ENCODE results near the gene LIMK1. TPM values are rescaled to one million over a fixed set of nuclear protein-coding genes. Genes with fewer than 3 reads are reported as not detected.
"Not testable (repeated sequence)": the region's sequence is repeated elsewhere in the genome, so short reads cannot be mapped to it uniquely, and the experiment has no call there.

The LIMK1 gene
- 14.6 TPM for polyA plus RNA-seq

- H3K4me1 Mint-ChIP-seq = peaks cover 0 to 7% (median 4%) of the 10 kb centered on the region in 3 donors
- H3K36me3 Mint-ChIP-seq = no peaks in the 10 kb centered on the region
- H3K27ac Mint-ChIP-seq = peak within 1 kb of the TSS; percentile 18 to 94 (median 76)
These were observed at the start of gene LIMK1 for GRCh38 chr7:74083117-74083876. LIMK1 (plus strand) TSS chr7:74083804; CDS start chr7:74083991, 187 bp downstream.

DNA sequence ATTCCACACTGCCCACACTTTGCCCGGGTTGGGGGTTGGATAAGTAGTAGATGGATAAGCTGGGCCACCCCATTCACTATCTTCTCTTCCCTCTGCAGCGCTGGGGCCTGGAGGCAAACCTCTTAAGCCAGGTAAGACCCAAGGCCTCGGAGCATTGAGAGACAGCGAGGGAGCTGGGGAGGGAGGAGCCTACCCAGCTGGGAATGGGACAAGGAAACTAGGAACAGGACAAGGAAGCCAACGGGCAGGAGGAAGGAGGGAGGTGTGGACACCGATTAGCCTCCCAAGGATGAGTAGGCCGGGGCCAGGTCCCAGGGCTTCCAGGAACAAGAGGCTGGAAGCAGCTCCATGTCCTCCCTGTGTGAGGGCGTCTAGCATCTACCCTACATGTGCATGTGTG, 46.0 kb upstream of the LIMK1 start:
- H3K36me3 Mint-ChIP-seq = no peaks in the 10 kb centered on the region
- no peaks in the 10 kb centered on the region for H3K4me1 Mint-ChIP-seq
- peak overlapping the region in 1 of 3 donors; percentile 89 for H3K27ac Mint-ChIP-seq
- peaks cover 14% of the 10 kb centered on the region for H3K27me3 Mint-ChIP-seq
- no peaks in the 10 kb centered on the region for H3K9me3 Mint-ChIP-seq
- H3K4me3 Mint-ChIP-seq = no peak overlapping the region

More at GRCh38 chr7:74083117-74083876, at the start of gene LIMK1:
- Mint-ChIP-seq H3K4me3 (peak within 1 kb of the TSS; percentile 77 to 96 (median 87)), H3K9me3 (no peaks in the 10 kb centered on the region), H3K27me3 (no peaks in the 10 kb centered on the region)

DNA sequence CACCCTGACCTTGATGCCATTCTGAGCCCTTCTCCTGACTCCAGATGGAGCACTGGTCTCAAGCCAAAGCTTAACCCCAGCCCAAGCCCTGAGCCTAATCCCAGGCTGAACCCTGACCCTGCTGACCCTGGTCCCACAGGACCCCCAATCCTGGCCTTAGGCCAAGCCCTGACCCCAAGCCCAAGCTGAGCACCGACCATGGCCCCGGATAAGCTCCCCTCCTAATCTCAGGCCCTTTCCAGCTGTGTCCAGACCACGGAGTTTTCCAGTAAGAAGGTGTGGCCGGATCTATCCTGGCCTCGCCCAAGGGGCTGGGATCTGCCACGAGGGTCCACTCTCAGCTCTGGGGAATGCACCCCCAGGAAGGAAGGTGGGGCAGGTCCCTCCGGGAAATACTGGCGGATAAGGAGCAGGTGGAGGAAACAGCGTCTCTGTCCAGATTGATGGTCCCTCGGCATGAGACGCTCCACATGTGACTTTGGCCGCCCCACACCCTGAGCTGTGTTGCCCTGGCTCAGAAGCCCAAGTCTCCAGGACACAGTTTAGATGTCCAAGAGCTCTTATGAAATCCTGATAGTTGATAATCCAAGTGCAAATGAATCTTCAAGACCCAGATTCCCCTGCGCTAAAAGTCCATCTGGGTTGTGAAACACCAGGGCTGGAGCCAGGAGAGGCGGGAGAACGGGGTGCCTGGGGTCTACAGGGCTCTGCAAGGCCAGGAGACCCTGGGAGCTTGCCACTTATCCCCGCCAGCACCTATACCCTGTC, 45.2 kb upstream of the LIMK1 start:
- Mint-ChIP-seq H3K27ac (peak overlapping the region in 1 of 3 donors; percentile 89), H3K36me3 (no peaks in the 10 kb centered on the region), H3K9me3 (no peaks in the 10 kb centered on the region), H3K4me3 (no peak overlapping the region), H3K27me3 (peaks cover 15% of the 10 kb centered on the region), H3K4me1 (no peaks in the 10 kb centered on the region)

DNA sequence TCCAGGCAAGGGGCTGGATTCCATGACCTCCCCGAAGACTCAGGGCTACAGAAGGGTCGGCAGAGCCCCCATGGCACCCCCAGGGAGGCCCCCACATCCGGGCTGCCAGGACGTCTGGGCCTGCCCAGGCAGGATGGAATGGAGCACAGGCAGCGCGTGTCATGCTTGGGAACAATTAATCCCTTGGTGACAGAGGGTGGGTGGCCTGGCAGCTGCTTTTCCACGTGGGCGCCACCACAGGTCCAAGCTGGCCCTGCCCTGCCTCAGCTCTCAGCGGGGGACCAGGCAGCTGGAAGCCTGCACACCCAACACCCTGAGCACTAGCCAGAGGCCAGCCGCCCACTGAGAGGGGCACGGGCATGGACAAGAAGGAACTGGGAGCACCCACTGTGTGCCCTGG, 44.3 kb upstream of the LIMK1 start:
- Mint-ChIP-seq H3K27me3 (peaks cover 15% of the 10 kb centered on the region), H3K4me1 (no peaks in the 10 kb centered on the region), H3K36me3 (no peaks in the 10 kb centered on the region), H3K9me3 (no peaks in the 10 kb centered on the region), H3K4me3 (no peak overlapping the region), H3K27ac (no peak overlapping the region)

DNA sequence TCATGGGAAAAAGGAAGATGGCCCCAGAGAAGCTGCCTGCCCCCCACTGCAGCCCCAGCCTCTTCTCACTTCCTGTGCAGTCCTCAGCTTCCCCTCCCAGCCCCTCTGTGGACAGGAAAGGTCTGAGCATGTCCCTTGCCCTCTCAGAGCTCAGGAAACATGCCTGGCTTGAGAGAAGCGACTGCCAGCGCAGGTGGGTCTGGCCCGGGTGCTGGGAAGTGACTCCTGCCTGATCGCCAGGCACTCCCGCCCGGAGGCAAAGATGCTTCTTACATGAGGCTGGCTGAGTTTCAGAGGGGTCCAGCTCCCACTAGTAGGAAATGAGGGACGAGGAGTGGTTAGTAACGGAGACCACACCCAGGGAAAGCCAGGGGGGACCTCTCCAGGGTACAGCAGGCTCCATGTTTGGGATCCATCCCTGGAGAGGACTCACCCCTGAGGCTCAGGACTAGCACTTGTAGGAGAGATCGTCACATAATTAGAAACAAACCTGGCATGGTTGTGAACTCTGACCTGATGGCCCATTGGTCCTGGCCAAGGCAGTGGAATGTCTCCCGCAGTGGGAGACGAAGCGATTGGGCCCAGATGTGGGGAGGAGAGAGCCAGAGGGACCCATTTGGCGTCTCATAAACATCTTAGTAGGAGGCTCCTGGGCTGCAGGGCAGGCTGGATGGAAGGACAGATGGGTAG, 43.4 kb upstream of the LIMK1 start:
- Mint-ChIP-seq H3K36me3 (no peaks in the 10 kb centered on the region), H3K4me1 (no peaks in the 10 kb centered on the region), H3K27me3 (peaks cover 15% of the 10 kb centered on the region), H3K27ac (no peak overlapping the region), H3K4me3 (peak overlapping the region in 1 of 4 donors; percentile 58), H3K9me3 (no peaks in the 10 kb centered on the region)

GRCh38 chr7:74040791-74041520, 42.6 kb upstream of the LIMK1 start:
- H3K27me3 Mint-ChIP-seq = peaks cover 18% of the 10 kb centered on the region
- H3K36me3 Mint-ChIP-seq = no peaks in the 10 kb centered on the region
- H3K9me3 Mint-ChIP-seq = no peaks in the 10 kb centered on the region
- no peaks in the 10 kb centered on the region for H3K4me1 Mint-ChIP-seq
- H3K27ac Mint-ChIP-seq = no peak overlapping the region
- H3K4me3 Mint-ChIP-seq = no peak overlapping the region

GRCh38 chr7:74042746-74043522, 40.7 kb upstream of the LIMK1 start:
- H3K4me3 Mint-ChIP-seq = no peak overlapping the region
- no peaks in the 10 kb centered on the region for H3K9me3 Mint-ChIP-seq

DNA sequence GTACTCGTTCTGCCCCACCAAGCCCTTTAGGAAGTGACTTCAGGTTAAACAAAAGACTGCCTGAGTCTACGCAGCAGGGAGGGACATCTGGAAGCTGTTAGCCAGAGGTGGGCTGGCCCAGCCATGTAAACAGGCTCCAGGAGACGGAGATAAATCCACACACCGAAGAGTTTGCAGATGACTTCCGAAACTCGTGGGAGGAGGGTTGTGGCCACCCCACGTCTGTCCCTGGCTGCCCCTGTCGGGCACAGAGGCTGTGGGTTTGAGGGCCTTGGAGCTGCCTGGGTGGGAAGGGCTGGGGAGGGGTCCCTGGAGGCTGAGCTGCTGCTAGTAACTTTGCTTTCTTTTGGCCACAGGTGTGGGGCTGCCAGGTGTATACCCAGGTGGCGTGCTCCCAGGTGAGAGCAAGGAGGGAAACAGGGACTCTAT, 40.1 kb upstream of the LIMK1 start:
- Mint-ChIP-seq H3K9me3 (no peaks in the 10 kb centered on the region), H3K4me1 (no peaks in the 10 kb centered on the region), H3K27ac (no peak overlapping the region), H3K27me3 (peaks cover 16% of the 10 kb centered on the region), H3K36me3 (no peaks in the 10 kb centered on the region), H3K4me3 (no peak overlapping the region)

More at GRCh38 chr7:74042746-74043522, 40.7 kb upstream of the LIMK1 start:
- peaks cover 16% of the 10 kb centered on the region for H3K27me3 Mint-ChIP-seq
- no peaks in the 10 kb centered on the region for H3K36me3 Mint-ChIP-seq
- no peaks in the 10 kb centered on the region for H3K4me1 Mint-ChIP-seq
- no peak overlapping the region for H3K27ac Mint-ChIP-seq

DNA sequence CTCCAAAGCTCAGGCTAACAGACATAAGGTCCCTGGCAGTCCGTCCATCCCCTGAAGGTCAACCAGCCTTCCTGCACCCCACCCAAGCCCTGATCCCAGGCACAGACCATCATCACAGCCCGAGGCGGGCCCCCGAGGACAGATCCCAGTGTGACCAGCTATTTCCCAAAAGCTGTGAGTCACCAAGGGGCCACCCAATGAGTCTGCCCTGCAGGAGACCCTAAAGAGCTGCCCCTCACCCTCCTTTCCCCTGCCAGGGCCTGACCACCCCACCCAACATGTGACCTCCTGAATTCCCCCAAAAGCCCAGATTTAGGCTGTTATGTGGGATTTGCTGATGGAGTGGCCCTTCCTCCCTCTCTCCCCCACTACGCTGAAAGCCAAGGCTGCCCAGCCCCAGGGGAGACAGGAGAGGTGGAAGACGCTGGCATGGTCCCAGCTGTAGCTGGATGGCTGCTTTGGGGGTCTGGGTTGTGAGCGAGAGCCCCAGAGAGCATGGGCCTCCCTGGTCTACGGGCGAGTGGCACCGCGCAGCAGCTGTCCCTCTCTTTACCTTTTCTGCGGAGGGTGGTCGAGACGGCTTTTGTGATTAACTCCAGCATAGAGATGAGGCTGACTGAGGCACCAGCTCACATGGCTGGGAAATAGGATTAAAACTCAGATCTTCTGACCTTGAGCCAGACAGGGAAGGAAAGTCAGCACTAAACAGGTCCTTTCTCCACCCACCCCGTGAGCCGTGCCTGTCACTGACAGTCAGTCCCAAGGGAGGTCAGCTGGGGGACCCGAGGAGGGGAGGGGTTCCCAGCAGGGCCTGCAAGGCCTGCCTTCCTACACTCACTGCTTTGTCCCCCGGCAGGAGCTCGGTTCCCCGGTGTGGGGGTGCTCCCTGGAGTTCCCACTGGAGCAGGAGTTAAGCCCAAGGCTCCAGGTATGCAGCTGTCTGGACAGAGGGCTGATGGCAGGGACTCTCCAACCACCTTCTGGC, 38.9 kb upstream of the LIMK1 start:
- Mint-ChIP-seq H3K4me1 (no peaks in the 10 kb centered on the region), H3K9me3 (no peaks in the 10 kb centered on the region), H3K4me3 (no peak overlapping the region), H3K27me3 (peaks cover 16% of the 10 kb centered on the region), H3K36me3 (no peaks in the 10 kb centered on the region), H3K27ac (no peak overlapping the region)

DNA sequence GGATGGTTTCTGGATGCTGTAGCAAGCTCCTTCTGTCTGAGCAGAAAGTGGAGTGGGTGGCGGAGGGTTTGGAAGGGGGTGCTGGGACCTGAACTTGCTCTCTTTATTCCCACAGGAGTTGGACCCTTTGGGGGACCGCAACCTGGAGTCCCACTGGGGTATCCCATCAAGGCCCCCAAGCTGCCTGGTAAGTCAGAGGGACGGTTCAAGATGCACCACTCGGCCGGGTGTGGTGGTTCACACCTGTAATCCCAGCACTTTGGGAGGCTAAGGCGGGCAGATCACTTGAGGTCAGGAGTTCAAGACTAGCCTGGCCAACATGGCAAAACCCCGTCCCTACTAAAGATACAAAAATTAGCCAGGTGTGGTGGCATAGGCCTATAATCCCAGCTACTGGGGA, 37.0 kb upstream of the LIMK1 start:
- not testable (repeated sequence) for H3K27ac Mint-ChIP-seq, H3K9me3 Mint-ChIP-seq, H3K4me1 Mint-ChIP-seq, H3K36me3 Mint-ChIP-seq, H3K4me3 Mint-ChIP-seq, H3K27me3 Mint-ChIP-seq

DNA sequence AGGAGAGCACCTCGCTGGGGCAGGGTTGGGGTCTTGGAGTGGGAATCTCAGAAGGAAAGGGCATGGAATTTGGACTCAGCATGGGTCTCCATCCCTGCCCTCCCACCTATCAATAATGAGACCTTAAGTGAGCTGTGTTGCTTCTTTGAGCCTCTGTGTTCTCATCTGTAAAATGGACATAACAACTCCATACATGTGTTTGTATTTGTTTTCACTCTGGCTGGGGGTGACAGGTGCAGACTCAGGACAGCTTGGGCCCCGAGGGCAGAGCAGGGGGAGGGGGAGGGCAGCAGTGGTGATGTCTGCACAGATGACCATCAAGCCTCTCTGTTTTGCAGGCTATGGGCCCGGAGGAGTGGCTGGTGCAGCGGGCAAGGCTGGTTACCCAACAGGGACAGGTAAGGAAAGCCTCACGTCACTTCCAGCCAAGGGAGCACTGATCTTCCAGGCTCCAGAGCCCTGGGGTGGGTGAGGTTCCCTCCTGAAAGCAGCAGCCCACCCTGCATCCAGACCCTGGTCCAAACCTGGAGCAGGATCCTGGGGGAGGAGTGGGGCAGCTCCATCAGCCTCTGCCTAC, 35.7 kb upstream of the LIMK1 start:
- Mint-ChIP-seq H3K4me3 (no peak overlapping the region), H3K9me3 (no peaks in the 10 kb centered on the region), H3K27ac (no peak overlapping the region), H3K36me3 (no peaks in the 10 kb centered on the region), H3K4me1 (peaks cover 0 to 2% (median 0%) of the 10 kb centered on the region in 3 donors), H3K27me3 (peaks cover 6% of the 10 kb centered on the region)

GRCh38 chr7:74048999-74049599, 34.5 kb upstream of the LIMK1 start:
- peaks cover 0 to 2% (median 0%) of the 10 kb centered on the region in 3 donors for H3K4me1 Mint-ChIP-seq
- no peaks in the 10 kb centered on the region for H3K9me3 Mint-ChIP-seq
- H3K27ac Mint-ChIP-seq = no peak overlapping the region
- peaks cover 5% of the 10 kb centered on the region for H3K27me3 Mint-ChIP-seq
- H3K4me3 Mint-ChIP-seq = no peak overlapping the region
- no peaks in the 10 kb centered on the region for H3K36me3 Mint-ChIP-seq

All from IgD-negative memory B cell (primary cell).